Immature natural killer cell (primary cell): ENCODE data around the gene LFNG. TPM values are rescaled to one million over a fixed set of nuclear protein-coding genes. Genes with fewer than 3 reads are reported as not detected.

ENCODE experiments used
- DNase-seq, 3 donors: peaks; one replicate each; pipeline ENCODE4 v3.0.0; 2022; ENCODE audit warnings: mixed read lengths in 1 of 3
- H3K27ac Mint-ChIP-seq, 6 donors: one replicate each; pipeline ENCODE4 v1.8.0; 2020; ENCODE audit warnings: mixed read lengths in 6 of 6, mild to moderate bottlenecking in 5 of 6, inconsistent platforms in 4 of 6, moderate library complexity in 3 of 6
- H3K27me3 Mint-ChIP-seq, 3 donors: one replicate each; pipeline ENCODE4 v1.8.0; 2020 to 2021; ENCODE audit warnings: low read depth in 3 of 3, mild to moderate bottlenecking in 3 of 3, mixed read lengths in 3 of 3, moderate library complexity in 3 of 3, inconsistent platforms in 1 of 3
- H3K36me3 Mint-ChIP-seq, 3 donors: one replicate each; pipeline ENCODE4 v1.8.0; 2020; ENCODE audit warnings: mixed read lengths in 3 of 3, inconsistent platforms in 2 of 3, mild to moderate bottlenecking in 2 of 3
- H3K4me1 Mint-ChIP-seq, 2 donors: one replicate each; pipeline ENCODE4 v1.8.0; 2020; ENCODE audit warnings: inconsistent platforms in 2 of 2, mild to moderate bottlenecking in 2 of 2, mixed read lengths in 2 of 2, moderate library complexity in 1 of 2
- H3K4me3 Mint-ChIP-seq, 5 donors: one replicate each; pipeline ENCODE4 v1.8.0; 2020; ENCODE audit warnings: mild to moderate bottlenecking in 5 of 5, mixed read lengths in 5 of 5, inconsistent platforms in 3 of 5, moderate library complexity in 3 of 5
- H3K9me3 Mint-ChIP-seq, 6 donors: one replicate each; pipeline ENCODE4 v1.8.0; 2020; ENCODE audit warnings: mild to moderate bottlenecking in 6 of 6, mixed read lengths in 6 of 6, inconsistent platforms in 4 of 6, moderate library complexity in 3 of 6
- polyA plus RNA-seq, 3 donors: library from polyadenylated mRNA; unstranded; fragments of 300-500 nt; fragmentation: Illumina TruSeq; gene quantifications; one replicate each; pipeline ENCODE4 v1.2.3, GENCODE V29; 2021

Gene LFNG
- polyA plus RNA-seq, 3 donors from 2014 or later: 2.2 to 2.6 (median 2.3) TPM

GRCh38 chr7:2568521-2569223, 49.1 kb downstream of the LFNG start:
- peaks cover 0 to 3% (median 0%) of the 10 kb centered on the region in 3 donors for H3K27me3 Mint-ChIP-seq
- H3K4me1 Mint-ChIP-seq: peaks cover 7 to 11% of the 10 kb centered on the region in 2 donors
- H3K36me3 Mint-ChIP-seq: peaks cover 8 to 15% (median 10%) of the 10 kb centered on the region in 3 donors
- DNase-seq: no peak
- H3K9me3 Mint-ChIP-seq: no peaks in the 10 kb centered on the region
- H3K4me3 Mint-ChIP-seq: no peak overlapping the region
- no peak overlapping the region for H3K27ac Mint-ChIP-seq

GRCh38 chr7:2569421-2569820, 49.8 kb downstream of the LFNG start:
- Mint-ChIP-seq H3K27me3 (peaks cover 0 to 4% (median 0%) of the 10 kb centered on the region in 3 donors), H3K4me3 (no peak overlapping the region), H3K9me3 (no peaks in the 10 kb centered on the region), H3K36me3 (peaks cover 13 to 22% (median 15%) of the 10 kb centered on the region in 3 donors), H3K27ac (no peak overlapping the region), H3K4me1 (peaks cover 14 to 18% of the 10 kb centered on the region in 2 donors)
- DNase-seq: no peak

GRCh38 chr7:2570021-2570420, 50.4 kb downstream of the LFNG start:
- H3K9me3 Mint-ChIP-seq: no peaks in the 10 kb centered on the region
- H3K36me3 Mint-ChIP-seq: peaks cover 13 to 22% (median 15%) of the 10 kb centered on the region in 3 donors
- DNase-seq: no peak
- H3K4me1 Mint-ChIP-seq: peaks cover 18 to 19% of the 10 kb centered on the region in 2 donors
- H3K27me3 Mint-ChIP-seq: peaks cover 0 to 7% (median 0%) of the 10 kb centered on the region in 3 donors
- no peak overlapping the region for H3K4me3 Mint-ChIP-seq
- H3K27ac Mint-ChIP-seq: no peak overlapping the region

- Mint-ChIP-seq H3K27me3 (peaks cover 0 to 7% (median 0%) of the 10 kb centered on the region in 3 donors), H3K4me3 (no peak overlapping the region), H3K9me3 (no peaks in the 10 kb centered on the region), H3K27ac (no peak overlapping the region), H3K4me1 (peaks cover 19 to 21% of the 10 kb centered on the region in 2 donors), H3K36me3 (peaks cover 13 to 22% (median 15%) of the 10 kb centered on the region in 3 donors)
- no peak for DNase-seq
Observed at GRCh38 chr7:2571409-2571808, 51.8 kb downstream of the LFNG start.

- Mint-ChIP-seq H3K4me3 (no peak overlapping the region), H3K27me3 (peaks cover 0 to 7% (median 2%) of the 10 kb centered on the region in 3 donors), H3K36me3 (peaks cover 13 to 22% (median 15%) of the 10 kb centered on the region in 3 donors), H3K9me3 (no peaks in the 10 kb centered on the region), H3K27ac (no peak overlapping the region), H3K4me1 (peaks cover 19 to 21% of the 10 kb centered on the region in 2 donors)
- DNase-seq: no peak
Observed at GRCh38 chr7:2572101-2572842, 52.7 kb downstream of the LFNG start.

- H3K9me3 Mint-ChIP-seq: no peaks in the 10 kb centered on the region
- H3K27me3 Mint-ChIP-seq: peaks cover 0 to 7% (median 2%) of the 10 kb centered on the region in 3 donors
- peak; percentile 41 to 58 (median 46) for DNase-seq
- H3K36me3 Mint-ChIP-seq: peaks cover 13 to 22% (median 15%) of the 10 kb centered on the region in 3 donors
- peak overlapping the region in 5 of 6 donors; percentile 52 to 87 (median 74) for H3K27ac Mint-ChIP-seq
- H3K4me1 Mint-ChIP-seq: peaks cover 19 to 20% of the 10 kb centered on the region in 2 donors
- no peak overlapping the region for H3K4me3 Mint-ChIP-seq
Observed at GRCh38 chr7:2573761-2574160, 54.2 kb downstream of the LFNG start.

GRCh38 chr7:2575046-2575732, 55.6 kb downstream of the LFNG start:
- H3K36me3 Mint-ChIP-seq: peaks cover 7 to 28% (median 23%) of the 10 kb centered on the region in 3 donors

GRCh38 chr7:2575733-2576340, 56.3 kb downstream of the LFNG start:
- DNase-seq: no peak
- H3K27ac Mint-ChIP-seq: no peak overlapping the region
- peaks cover 5 to 28% (median 23%) of the 10 kb centered on the region in 3 donors for H3K36me3 Mint-ChIP-seq
- no peak overlapping the region for H3K4me3 Mint-ChIP-seq
- peaks cover 19 to 20% of the 10 kb centered on the region in 2 donors for H3K4me1 Mint-ChIP-seq
- peaks cover 0 to 6% (median 2%) of the 10 kb centered on the region in 3 donors for H3K27me3 Mint-ChIP-seq
- H3K9me3 Mint-ChIP-seq: no peaks in the 10 kb centered on the region

More at GRCh38 chr7:2575046-2575732, 55.6 kb downstream of the LFNG start:
- H3K4me3 Mint-ChIP-seq: no peak overlapping the region
- no peaks in the 10 kb centered on the region for H3K9me3 Mint-ChIP-seq
- peaks cover 19 to 20% of the 10 kb centered on the region in 2 donors for H3K4me1 Mint-ChIP-seq
- H3K27me3 Mint-ChIP-seq: peaks cover 0 to 6% (median 2%) of the 10 kb centered on the region in 3 donors
- DNase-seq: no peak
- no peak overlapping the region for H3K27ac Mint-ChIP-seq

- H3K36me3 Mint-ChIP-seq: peaks cover 5 to 23% (median 23%) of the 10 kb centered on the region in 3 donors
- H3K9me3 Mint-ChIP-seq: no peaks in the 10 kb centered on the region
- peaks cover 0 to 6% (median 2%) of the 10 kb centered on the region in 3 donors for H3K27me3 Mint-ChIP-seq
- no peak overlapping the region for H3K4me3 Mint-ChIP-seq
- peaks cover 19 to 20% of the 10 kb centered on the region in 2 donors for H3K4me1 Mint-ChIP-seq
- DNase-seq: no peak
- H3K27ac Mint-ChIP-seq: no peak overlapping the region
Observed at GRCh38 chr7:2576742-2577491, 57.3 kb downstream of the LFNG start.

Other genes starting within 250 kb of the LFNG start
- 10 to 100 TPM; 16.3 to 25.0 (median 16.7) TPM for gene SNX8, start 205.3 kb upstream of the LFNG start, polyA plus RNA-seq
- gene EIF3B, start 164.9 kb upstream of the LFNG start, polyA plus RNA-seq: 100 to 1,000 TPM in 2 of 3 donors, 10 to 100 TPM in 1; 79.2 to 114 (median 112) TPM
- 100 to 1,000 TPM in 1 of 3 donors, 10 to 100 TPM in 2; 88.9 to 172 (median 93.4) TPM for gene CHST12, start 116.2 kb upstream of the LFNG start, polyA plus RNA-seq
- gene GRIFIN, start 43.4 kb upstream of the LFNG start, polyA plus RNA-seq: not detected
- gene BRAT1, start 35.8 kb downstream of the LFNG start, polyA plus RNA-seq: 10 to 100 TPM; 15.0 to 42.4 (median 19.2) TPM
- 1 to 10 TPM in 2 of 3 donors, not detected in 1; 1.9 to 4.2 TPM for gene IQCE, start 39.2 kb downstream of the LFNG start, polyA plus RNA-seq
- 1 to 10 TPM; 1.3 to 3.2 (median 1.6) TPM for gene TTYH3, start 112.2 kb downstream of the LFNG start, polyA plus RNA-seq
- under 1 TPM in 1 of 3 donors, not detected in 2; 0.11 TPM for gene AMZ1, start 168.4 kb downstream of the LFNG start, polyA plus RNA-seq